A204.1 (cell line): Measurements from ENCODE around the gene OR2B2.
"Not testable (repeated sequence)": the region's sequence is repeated elsewhere in the genome, so short reads cannot be mapped to it uniquely, and the experiment has no call there.

Experiments
- FAIRE-seq: peaks from 2 replicates; lab custom pipeline; 2012; peaks lifted over from hg19 to GRCh38; lab: Jason Lieb, UNC

Gene OR2B2

DNA sequence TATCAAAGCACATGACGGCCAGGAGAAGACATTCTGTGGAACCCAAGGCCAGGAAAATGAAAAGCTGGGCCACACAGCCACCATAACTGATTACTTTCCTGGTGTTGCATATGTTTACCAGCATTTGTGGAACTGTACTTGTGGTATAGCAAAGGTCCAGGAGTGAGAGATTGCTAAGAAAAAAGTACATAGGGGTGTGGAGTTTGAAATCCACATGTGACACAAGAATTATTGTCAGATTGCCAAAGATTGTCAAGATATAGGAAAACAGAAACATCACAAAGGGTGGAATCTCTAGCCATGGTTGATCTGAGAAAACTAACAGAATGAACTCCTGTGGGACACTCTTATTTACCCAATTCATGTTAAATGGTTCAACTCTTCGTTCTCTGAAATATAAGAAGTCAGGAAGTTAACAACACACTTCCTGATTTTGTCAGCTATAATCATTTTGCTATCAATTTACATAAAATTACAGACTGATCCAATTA, at the start of gene OR2B2:
TSS of gene OR2B2 (minus strand) at position 441 of the 491 bp plus-strand sequence. CDS start at position 364, 77 bp downstream.
- FAIRE-seq = no peak

DNA sequence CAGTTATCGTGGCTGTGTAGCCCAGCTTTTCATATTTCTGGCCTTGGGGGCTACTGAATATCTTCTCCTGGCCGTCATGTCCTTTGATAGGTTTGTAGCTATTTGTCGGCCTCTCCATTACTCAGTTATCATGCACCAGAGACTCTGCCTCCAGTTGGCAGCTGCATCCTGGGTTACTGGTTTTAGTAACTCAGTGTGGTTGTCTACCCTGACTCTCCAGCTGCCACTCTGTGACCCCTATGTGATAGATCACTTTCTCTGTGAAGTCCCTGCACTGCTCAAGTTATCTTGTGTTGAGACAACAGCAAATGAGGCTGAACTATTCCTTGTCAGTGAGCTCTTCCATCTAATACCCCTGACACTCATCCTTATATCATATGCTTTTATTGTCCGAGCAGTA, 45.3 kb upstream of the OR2B2 start:
- no peak for FAIRE-seq

DNA sequence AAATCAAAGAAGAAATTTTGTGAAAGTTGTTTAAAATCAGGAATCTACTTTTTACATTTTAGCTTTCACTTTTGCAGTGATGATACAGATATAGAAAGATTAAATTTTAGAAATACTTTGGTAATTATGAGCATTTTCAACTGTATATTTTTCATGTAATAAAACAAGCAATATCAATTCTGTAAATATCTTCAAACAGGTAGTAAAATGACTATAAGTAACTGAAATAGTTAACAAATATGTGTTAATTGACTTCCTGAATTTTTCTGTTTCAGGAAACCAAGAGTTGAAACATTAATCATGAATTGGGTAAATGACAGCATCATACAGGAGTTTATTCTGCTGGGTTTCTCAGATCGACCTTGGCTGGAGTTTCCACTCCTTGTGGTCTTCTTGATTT, 44.7 kb upstream of the OR2B2 start, which contains the start of gene OR2B6:
TSS of gene OR2B6 (plus strand) at position 301 of the 400 bp plus-strand sequence. CDS start at position 301, 0 bp downstream.
- FAIRE-seq = peak; percentile 14

DNA sequence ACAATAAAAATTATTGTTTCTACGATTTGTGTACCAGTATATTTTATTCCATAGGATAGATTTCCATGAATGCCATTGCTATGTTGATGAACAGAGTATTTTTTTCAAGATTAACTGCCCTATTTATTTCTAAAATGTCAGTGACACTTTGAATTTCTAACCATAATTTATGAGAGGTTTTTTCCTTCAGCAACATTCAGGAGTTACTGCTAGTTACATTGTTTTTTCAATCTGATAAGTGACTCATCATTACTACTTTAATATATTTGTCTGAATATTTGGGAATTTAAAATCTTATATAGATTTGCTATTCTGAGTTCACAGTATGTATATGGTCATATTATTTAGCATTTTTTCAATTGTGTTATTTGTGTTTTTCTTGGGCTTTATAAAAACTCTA, 38.8 kb upstream of the OR2B2 start:
- peak; percentile 25 for FAIRE-seq

DNA sequence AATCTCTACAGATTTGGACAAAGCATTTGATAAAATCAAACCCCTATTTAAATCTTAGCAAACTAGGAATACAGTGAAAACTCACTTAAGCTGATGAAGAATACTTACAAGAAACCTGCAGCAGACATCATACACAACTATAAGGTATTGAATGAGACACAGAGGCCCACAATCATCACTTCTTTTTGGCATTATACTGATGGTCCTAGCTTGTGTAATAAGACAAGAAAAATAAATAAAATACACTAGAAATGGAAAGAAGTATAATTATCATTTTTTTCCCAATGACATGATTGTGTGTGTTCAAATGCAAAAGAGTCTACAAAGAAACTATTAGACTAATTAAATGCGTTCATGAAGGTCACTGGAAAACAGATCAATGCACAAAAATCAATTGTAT, 36.0 kb upstream of the OR2B2 start:
- FAIRE-seq = no peak

DNA sequence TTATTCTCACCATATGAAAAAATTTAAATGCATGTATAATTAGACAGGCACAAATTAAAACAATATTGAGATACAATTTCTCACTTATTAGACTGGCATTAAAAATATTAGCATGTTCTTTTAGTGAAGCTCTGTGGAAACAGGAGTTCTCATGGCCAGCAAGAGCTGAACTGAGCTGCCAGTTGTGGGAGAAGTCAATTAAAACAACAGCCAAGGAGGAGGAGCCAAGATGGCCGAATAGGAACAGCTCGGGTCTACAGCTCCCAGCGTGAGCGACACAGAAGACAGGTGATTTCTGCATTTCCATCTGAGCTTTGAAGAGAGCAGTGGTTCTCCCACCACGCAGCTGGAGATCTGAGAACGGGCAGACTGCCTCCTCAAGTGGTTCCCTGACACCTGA, 30.9 kb upstream of the OR2B2 start:
- not testable (repeated sequence) for FAIRE-seq

DNA sequence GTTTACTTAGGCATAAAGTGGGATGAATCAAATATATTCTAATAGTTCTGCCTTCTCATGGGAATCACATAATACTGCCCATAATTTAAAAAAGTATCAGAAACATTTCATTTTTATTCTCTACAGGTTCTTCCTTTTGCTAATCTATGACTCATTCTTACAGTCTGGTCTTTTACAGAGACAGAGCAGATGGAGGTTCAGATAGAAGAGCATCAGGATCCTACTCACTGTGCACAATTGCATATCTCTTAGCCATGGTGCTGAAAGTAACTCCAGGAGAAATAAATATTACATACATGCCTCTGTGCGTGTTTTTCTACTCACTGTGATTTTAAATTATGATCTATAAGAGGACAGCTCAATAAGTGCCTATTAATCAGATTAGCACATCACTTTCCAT, 28.6 kb upstream of the OR2B2 start:
- no peak for FAIRE-seq

DNA sequence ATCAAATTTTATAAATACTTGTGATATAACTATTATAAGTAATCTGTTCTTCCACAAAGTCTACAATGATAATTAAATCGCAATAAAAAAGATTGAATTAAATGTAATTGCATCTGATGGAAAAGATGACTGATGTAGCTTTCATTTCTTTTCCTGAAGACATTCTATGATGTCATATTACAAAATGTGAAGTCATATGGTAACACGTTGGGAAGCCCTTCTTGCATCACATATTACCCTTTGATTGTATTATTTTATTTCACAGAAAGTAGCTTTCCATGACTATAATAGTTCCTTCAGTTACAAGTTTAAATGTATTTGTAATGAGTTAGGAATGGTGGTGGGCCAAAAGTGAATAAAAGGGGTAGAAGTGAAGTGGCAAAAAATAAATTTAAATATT, 19.0 kb upstream of the OR2B2 start:
- FAIRE-seq = no peak

DNA sequence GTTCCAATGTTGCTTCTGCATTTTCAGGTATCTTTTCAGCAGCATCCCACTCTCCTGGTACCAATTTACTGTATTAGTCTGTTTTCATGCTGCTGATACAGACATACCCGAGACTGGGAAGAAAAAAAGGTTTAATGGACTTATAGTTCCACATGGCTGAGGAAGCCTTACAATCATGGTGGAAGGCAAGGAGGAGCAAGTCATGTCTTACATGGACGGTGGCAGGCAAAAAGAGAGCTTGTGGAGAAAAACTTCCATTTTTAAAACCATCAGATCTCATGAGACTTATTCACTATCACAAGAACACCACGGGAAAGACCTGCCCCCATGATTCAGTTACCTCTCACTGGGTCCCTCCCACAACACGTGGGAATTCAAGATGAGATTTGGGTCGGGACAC, 17.7 kb upstream of the OR2B2 start:
- not testable (repeated sequence) for FAIRE-seq

DNA sequence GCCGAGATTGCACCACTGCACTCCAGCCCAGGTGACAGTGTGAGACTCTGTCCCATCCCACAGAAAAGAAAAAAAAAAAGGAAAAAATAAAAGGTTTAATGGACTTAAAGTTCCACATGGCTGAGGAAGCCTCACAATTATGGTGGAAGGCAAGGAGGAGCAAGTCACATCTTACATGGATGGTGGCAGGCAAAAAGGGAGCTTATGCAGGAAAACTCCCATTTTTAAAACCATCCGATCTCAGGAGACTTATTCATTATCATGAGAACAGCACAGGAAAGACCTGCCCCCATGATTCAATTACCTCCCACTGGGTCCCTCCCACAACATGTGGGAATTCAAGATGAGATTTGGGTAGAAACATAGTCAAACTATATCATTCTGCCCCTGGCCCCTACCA, 15.8 kb upstream of the OR2B2 start:
- not testable (repeated sequence) for FAIRE-seq

DNA sequence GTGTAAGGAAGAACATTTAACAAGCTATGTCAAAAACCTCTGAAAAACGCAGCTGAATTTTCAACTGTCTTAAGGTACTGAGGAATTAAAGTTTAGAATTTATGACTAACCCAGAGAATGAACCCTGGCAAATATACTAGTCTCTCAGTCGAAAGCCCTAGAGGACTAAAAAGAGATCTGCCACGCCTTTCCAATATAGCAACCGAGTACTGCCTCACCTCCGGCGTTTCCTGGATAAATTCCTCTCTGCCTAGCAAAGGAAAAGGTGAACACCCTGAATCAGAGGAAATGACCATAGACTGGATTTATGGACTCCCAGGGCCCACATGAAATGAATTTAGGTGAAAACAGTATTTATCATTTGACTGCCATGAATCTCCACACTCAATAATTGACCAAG, 12.0 kb upstream of the OR2B2 start:
- FAIRE-seq = no peak

DNA sequence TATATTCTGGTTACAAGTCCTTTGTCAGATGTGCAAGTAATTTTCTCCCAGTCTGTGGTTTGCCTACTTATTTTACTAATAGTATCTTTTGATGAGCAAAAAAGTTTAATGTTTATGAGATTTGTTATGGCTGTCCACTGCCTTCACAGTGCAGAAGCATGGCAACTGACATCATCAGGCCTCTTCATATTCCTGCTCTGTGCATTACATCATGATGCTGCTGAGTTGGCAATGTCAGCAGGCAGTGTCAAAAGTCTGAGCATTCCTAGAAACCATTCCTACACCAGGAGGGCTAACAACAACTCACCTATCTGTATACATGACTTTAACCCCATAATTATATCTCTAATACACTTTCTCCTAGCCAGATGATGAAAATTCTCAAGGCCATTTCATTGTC, 10.8 kb upstream of the OR2B2 start:
- no peak for FAIRE-seq

DNA sequence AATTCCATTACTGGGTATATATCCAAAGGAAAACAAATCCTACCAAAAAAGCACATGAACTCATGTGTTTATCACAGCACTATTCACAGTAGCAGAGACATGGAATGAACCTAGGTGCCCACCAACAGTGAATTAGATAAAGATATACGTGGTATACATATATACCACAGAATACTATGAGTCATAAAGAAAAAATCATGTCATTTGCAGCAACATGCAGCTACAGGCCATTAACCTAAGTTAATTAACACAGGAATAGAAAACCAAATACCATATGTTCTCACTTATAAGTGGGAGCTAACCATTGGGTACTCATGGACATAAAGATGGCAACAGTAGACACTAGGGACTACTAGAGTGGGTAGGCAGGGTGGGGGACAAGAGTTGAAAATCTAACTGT, 4.2 kb downstream of the OR2B2 start:
- no peak for FAIRE-seq

DNA sequence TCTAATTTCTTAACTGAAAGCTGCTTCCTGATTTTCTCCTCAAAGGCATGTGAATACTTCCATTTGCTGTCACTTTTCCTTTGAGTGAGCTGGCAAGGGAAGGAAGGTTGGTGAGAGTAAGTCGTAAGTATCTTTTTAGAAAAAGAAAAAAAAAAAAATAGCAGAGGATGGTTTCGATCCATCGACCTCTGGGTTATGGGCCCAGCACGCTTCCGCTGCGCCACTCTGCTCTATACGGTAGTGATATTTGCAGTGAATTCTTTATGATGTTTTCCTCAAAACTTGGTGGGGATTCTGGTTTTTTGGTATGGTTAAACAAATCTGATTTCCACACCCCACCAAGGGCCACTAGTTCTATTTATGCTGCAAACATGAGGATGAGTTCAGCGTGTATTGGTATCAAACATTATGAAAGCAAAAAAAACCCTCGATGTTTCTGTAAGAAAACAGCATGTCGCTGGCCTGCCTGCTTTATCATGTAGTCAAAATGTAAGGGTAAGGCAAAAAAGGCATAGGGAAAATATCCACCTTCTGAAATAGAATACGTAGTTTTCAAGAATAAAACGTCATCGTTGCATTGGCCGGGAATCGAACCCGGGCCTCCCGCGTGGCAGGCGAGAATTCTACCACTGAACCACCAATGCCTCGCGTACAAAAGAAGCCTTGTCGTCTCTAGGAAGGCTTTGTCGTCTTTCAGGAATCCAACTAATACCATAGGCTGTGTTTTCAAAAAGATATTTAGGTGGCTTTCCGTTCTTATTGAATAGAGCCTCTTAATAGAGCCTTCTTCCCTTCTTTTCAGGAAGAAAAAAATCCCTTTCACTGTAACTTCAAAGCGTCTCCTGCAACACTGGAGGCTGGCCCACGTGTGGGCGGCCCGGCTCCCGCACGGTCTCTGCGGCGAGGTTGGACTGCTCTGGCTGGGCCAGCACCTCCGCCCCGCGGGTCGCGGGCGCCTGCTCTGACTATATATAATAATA, 9.6 kb downstream of the OR2B2 start:
- FAIRE-seq = peak; percentile 39

DNA sequence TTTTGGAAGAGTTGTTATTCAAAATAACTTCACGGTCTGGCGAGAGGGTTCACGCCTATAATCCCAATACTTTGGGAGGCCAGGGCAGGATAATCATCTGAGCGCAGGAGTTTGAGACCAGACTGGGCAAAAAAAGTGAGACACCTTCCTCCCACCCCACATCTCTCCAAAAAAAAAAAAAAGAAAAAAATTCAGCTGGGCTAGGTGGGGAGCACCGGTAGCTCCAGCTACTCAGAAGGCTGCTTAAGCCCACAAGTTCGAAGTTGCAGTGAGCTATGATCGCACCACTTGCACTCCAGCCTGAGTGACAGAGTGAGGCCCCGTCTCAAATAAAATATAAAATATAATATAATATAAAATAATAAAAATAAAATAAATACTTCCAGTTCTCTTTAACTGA, 10.4 kb downstream of the OR2B2 start:
- FAIRE-seq = peak; percentile 37

DNA sequence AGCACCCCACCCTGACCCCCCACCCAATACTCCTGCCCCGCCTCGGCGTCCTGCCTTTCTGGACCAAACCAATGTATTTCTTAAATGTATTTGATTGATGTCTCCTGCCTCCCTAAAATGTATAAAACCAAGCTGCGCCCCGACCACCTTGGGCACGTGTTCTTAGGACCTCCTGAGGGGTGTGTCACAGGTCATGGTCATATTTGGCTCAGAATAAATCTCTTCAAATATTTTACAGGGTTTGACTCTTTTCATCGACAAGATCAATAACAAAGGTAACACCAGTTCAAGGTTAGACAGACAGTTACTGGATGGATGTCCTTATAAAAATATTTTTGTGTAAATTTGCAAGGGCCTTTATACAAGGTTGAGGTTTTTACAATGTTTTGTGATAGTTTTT, 12.0 kb downstream of the OR2B2 start:
- FAIRE-seq = not testable (repeated sequence)

DNA sequence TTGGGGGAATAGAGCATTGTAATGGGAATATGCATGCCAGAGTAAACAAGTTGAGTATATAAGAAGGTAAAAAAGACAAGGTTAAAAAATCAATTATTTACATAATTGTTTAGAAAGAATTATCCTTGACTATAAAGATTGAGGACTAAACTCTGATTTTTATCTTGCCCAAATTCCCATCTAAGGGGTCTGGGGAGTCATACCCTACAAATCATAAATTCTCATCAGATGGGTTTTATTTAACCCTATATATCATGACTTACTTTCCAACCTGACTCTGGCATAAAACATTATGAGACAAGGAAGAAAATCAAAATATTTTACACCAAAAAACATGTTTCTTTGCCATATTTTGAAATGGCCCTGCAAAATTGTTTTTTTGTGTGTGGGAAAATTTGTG, 12.7 kb downstream of the OR2B2 start:
- FAIRE-seq = no peak

DNA sequence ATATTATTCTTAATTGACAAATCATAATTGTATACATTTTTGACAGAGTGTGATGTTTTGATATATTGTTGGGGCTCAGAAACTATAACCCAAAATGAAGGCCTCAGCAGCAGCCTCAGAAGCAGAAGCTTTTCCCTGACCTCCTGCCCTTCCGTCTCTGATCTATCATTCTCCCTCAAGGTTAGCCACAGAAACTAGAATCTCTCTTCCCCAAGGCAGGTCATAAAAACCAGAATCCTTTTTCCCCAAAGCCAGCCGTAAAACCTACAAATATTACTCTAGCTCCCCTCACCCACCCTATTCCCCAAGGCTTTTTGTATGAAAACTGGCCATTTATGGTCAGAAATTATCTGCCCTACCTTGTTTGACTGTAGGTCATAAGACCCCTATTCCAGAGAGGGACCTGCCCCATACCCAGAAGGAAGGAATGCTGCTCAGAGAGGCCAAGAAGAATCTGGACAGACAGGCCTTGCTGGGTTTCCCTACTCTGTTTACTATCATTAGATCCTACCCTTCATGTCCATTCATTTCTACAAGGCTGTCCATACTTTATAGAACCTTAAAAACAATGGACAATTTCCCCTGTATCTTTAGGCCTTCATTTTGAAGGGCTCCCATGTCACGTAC, 14.5 kb downstream of the OR2B2 start:
- no peak for FAIRE-seq

DNA sequence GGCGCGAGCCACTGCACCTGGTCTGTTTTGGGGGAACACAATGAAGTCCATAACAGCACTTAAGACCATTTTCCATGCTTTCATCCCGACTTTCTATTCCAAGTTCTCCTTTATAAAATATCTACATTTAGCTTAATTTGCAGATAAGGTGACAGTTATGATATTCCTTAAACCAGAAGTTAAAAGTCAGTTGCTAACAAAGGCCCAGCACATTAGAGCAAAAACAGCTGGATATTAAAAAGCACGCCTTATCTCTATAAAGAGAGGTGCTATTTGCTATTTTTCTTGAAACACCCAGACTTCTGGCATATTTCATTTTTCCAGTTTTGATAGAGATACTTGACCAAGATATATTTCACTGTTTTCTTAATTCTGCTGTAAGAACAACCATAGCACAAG, 15.8 kb downstream of the OR2B2 start:
- FAIRE-seq = no peak

DNA sequence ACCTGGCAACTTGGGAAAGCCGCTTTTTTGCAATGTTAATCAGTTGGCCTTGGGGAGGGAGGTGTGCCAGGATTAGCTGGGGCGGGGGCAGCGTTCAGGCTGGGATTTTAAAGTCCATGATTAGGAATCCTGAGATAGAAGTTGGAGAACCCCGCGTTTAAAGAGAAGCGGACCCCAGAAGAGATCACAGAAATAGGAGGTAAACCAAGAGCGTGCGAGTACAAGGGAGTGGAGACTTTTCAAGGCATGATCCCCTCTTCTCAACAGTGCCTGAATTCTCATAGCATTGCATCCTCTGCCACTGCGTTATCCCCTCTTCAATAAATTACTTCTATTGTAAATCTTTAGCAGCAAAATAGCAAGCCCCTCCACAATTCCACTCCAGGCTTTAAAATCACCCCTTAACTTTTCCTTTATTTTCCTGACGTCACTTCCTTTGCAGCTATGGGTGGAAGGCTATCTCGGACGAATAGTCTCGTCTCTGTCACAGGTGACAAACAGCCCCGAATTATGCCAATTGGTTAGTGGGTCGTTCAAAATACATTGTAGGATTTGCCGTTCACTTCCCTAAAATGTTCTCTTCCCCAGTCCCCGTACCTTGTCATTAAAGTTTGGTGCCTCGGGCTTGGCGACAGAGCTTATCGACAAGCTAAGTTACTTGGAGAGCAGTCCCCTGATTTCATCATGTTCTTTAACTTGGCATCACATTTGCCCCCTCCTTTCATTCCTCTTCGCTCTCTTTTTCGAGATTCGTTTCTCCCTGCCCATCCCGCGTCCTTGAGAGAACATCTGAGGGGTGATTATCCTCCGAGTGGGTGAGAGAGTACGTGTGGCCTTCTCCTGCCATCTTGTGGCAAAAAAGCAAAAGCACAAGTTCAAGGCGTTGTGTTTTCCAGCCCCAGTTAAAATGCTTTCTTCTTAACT, 17.1 kb downstream of the OR2B2 start:
- FAIRE-seq = peak; percentile 85

DNA sequence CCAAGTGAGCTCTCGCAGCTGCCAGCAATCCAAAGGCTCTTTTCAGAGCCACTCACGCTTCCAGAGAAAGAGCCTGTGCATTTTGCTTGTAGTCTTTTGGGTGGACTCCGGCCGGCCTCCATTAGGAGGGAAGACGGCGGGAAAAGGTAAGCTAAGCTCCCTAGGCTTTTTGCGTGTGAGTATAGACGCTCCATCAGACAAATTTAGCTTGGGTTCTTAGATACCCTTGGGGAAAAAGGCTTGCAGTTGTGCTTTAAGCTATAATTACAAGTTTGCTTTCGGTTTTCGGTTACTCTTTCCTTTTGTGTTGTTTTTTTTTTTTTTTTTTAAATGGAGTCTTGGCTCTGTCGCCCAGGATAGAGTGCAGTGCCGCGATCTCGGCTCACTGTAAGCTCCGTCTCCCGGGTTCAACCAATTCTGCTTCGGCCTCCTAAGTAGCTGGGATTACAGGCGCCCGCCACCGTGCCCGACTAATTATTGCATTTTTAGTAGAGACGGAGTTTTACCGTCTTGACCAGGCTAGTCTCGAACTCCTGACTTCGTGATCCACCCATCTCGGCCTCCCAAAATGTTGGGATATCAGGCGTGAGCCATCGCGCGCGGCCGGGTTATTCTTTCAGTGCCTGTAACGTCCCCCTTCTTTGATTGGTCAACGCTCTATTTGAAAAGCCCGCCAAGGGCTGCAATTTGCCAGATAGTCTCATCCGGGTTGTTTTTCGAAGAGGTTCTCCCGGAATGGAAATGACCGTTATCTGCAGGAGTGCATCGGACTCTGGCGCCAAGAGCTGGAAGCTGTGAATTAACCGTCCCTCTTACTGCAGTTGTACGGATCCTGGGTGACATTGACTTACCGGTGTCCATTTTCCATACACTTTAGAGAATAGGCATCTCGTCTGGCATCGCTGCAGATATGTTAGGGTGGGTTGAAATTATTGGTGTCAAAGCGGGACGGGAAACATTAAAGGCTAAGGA, 18.1 kb downstream of the OR2B2 start:
- FAIRE-seq = peak; percentile 85
